T-cell (primary cell): ENCODE measurements around the gene ZNF423. TPM values are rescaled to one million over a fixed set of nuclear protein-coding genes. Genes with fewer than 3 reads are reported as not detected.

Experiments used
- ATAC-seq, 4 experiments: fragments of 200-7000 bp in 3 of 4; fragments of 150-1000 bp in 1 of 4; cut with Tn5 transposase; replicated peaks in 1 of 4; 1 replicate in 3 of 4; 2 replicates in 1 of 4; pipeline ENCODE4 v1.10.0; 2021; ENCODE audit warnings: moderate library complexity in 3 of 4, mild to moderate bottlenecking in 2 of 4, moderate number of reproducible peaks in 1 of 4
- CTCF ChIA-PET, 2 donors: fragments of 300-600 bp; sonication (Branson Sonifier 250); formaldehyde crosslinking; loops; one replicate each; lab custom pipeline; 2022; ENCODE audit warnings: antibody characterized with exemption in 2 of 2; lab: Charles Lee
- POLR2A ChIA-PET, 2 donors: fragments of 300-600 bp; sonication (Branson Sonifier 250); formaldehyde crosslinking; loops; one replicate each; lab custom pipeline; 2022; ENCODE audit warnings: antibody characterized with exemption in 2 of 2; lab: Charles Lee
- DNase-seq, 35 experiments: peaks; one replicate each; pipeline versions ENCODE4 v3.0.0 to v3.0.0-alpha.2; 2013 to 2023
- H3K27ac ChIP-seq: one replicate; pipeline ENCODE4 v1.5.1; 2013; ENCODE audit warnings: low read length
- H3K27me3 ChIP-seq, 2 experiments: replicated peaks in 1 of 2; 1 replicate in 1 of 2; 2 replicates in 1 of 2; pipeline versions ENCODE4 v1.6.1 to v1.7.0; 2013; ENCODE audit warnings: low read length in 1 of 2, mixed read lengths in 1 of 2; ENCODE audit not compliant: control insufficient read depth in 2 of 2, insufficient read depth in 2 of 2; ENCODE audit errors: extremely low read depth in 1 of 2
- H3K36me3 ChIP-seq, 2 donors: 1 replicate in 1 of 2; 2 replicates in 1 of 2; pipeline versions ENCODE4 v1.6.1 to v1.7.0; 2013; ENCODE audit warnings: low read length in 1 of 2; ENCODE audit not compliant: control insufficient read depth in 2 of 2, insufficient read depth in 1 of 2; ENCODE audit errors: extremely low read depth in 1 of 2
- H3K4me1 ChIP-seq, 2 experiments: 1 replicate in 1 of 2; 2 replicates in 1 of 2; pipeline versions ENCODE4 v1.6.1 to v1.7.0; 2013; ENCODE audit warnings: low read length in 2 of 2, mixed read lengths in 1 of 2; ENCODE audit not compliant: insufficient read depth in 2 of 2, control insufficient read depth in 1 of 2; ENCODE audit errors: extremely low read depth in 1 of 2
- H3K4me3 ChIP-seq, 2 donors: 1 replicate in 1 of 2; 2 replicates in 1 of 2; pipeline versions ENCODE4 v1.5.1 to v1.7.0; 2013; ENCODE audit warnings: mild to moderate bottlenecking in 2 of 2, low read length in 1 of 2, moderate library complexity in 1 of 2; ENCODE audit not compliant: control insufficient read depth in 1 of 2; ENCODE audit errors: extremely low read depth in 1 of 2
- H3K9me3 ChIP-seq: 2 replicates; pipeline ENCODE4 v1.7.0; 2013
- H3K27ac Mint-ChIP-seq, 2 donors: one replicate each; pipeline ENCODE4 v1.8.0; 2020 to 2021; ENCODE audit warnings: mild to moderate bottlenecking in 2 of 2, mixed read lengths in 2 of 2
- H3K27me3 Mint-ChIP-seq, 2 donors: one replicate each; pipeline ENCODE4 v1.8.0; 2021 to 2022; ENCODE audit warnings: mixed read lengths in 2 of 2
- H3K36me3 Mint-ChIP-seq: one replicate; pipeline ENCODE4 v1.8.0; 2021; ENCODE audit warnings: mixed read lengths
- H3K4me1 Mint-ChIP-seq, 3 donors: one replicate each; pipeline ENCODE4 v1.8.0; 2020 to 2022; ENCODE audit warnings: mixed read lengths in 3 of 3, mild to moderate bottlenecking in 1 of 3
- H3K4me3 Mint-ChIP-seq, 3 donors: one replicate each; pipeline ENCODE4 v1.8.0; 2020 to 2022; ENCODE audit warnings: mild to moderate bottlenecking in 3 of 3, mixed read lengths in 3 of 3, moderate library complexity in 3 of 3
- H3K9me3 Mint-ChIP-seq, 3 donors: one replicate each; pipeline ENCODE4 v1.8.0; 2020 to 2022; ENCODE audit warnings: mixed read lengths in 3 of 3
- WGBS: methylation state at CpG from one replicate; pipeline ENCODE4 v1.1.5; 2013; ENCODE audit warnings: missing lambda C conversion rate; ENCODE audit not compliant: insufficient coverage; 5-methylcytosine and 5-hydroxymethylcytosine counted together
- total RNA-seq, 35 experiments: library from RNA in 6 of 35; stranded (reverse) in 6 of 35; fragments of 120-200 nt in 1 of 35; gene quantifications; one replicate each; pipeline versions ENCODE4 v1.2.1 to v1.2.4 and lab custom pipeline; 2013 to 2026

Gene ZNF423
- total RNA-seq, 5 donors from 2014 or later (not counting 1 experiment from before 2014, with no cell fraction given), result 0.07 to 0.12 TPM; not detected in 3

- no peaks in the 10 kb centered on the region for H3K9me3 Mint-ChIP-seq
- H3K27ac Mint-ChIP-seq, result no peak overlapping the region
- H3K36me3 Mint-ChIP-seq, result no peaks in the 10 kb centered on the region
- Histone ChIP-seq H3K9me3 (no peaks in the 10 kb centered on the region), H3K27me3 (peaks cover 0 to 12% of the 10 kb centered on the region in 2 experiments), H3K36me3 (no peaks in the 10 kb centered on the region), H3K4me1 (no peaks in the 10 kb centered on the region), H3K4me3 (no peak overlapping the region), H3K27ac (no peak overlapping the region)
- WGBS, result 88% methylated on average over 1 of the region's 4 CpGs
- no peaks in the 10 kb centered on the region for H3K27me3 Mint-ChIP-seq
- ChIA-PET POLR2A (no interaction called here), CTCF (no interaction called here)
- H3K4me3 Mint-ChIP-seq, result no peak overlapping the region
- no peaks in the 10 kb centered on the region for H3K4me1 Mint-ChIP-seq
- no peak for ATAC-seq
- DNase-seq, result no peak
Observed at GRCh38 chr16:49632795-49633184, 223.1 kb downstream of the ZNF423 start.

GRCh38 chr16:49632086-49632794 lies 223.7 kb downstream of the ZNF423 start:
- Histone ChIP-seq H3K27ac (no peak overlapping the region), H3K27me3 (peaks cover 0 to 12% of the 10 kb centered on the region in 2 experiments), H3K36me3 (no peaks in the 10 kb centered on the region), H3K9me3 (no peaks in the 10 kb centered on the region), H3K4me3 (no peak overlapping the region), H3K4me1 (no peaks in the 10 kb centered on the region)
- Mint-ChIP-seq H3K4me3 (no peak overlapping the region), H3K36me3 (no peaks in the 10 kb centered on the region), H3K4me1 (no peaks in the 10 kb centered on the region), H3K27ac (no peak overlapping the region), H3K9me3 (no peaks in the 10 kb centered on the region), H3K27me3 (no peaks in the 10 kb centered on the region)
- ATAC-seq, result no peak
- WGBS, result 40% methylated on average over 8 of the region's 9 CpGs
- CTCF ChIA-PET, result no interaction called here
- DNase-seq, result no peak
- POLR2A ChIA-PET, result no interaction called here

GRCh38 chr16:49631187-49632041 lies 224.5 kb downstream of the ZNF423 start:
- H3K4me3 Mint-ChIP-seq, result no peak overlapping the region
- POLR2A ChIA-PET, result no interaction called here
- Histone ChIP-seq H3K27me3 (peaks cover 0 to 12% of the 10 kb centered on the region in 2 experiments), H3K27ac (no peak overlapping the region), H3K4me3 (no peak overlapping the region), H3K36me3 (no peaks in the 10 kb centered on the region), H3K4me1 (no peaks in the 10 kb centered on the region), H3K9me3 (no peaks in the 10 kb centered on the region)
- DNase-seq (no peak), ATAC-seq (no peak)
- CTCF ChIA-PET, result no interaction called here
- H3K4me1 Mint-ChIP-seq, result no peaks in the 10 kb centered on the region
- no peaks in the 10 kb centered on the region for H3K27me3 Mint-ChIP-seq
- no peaks in the 10 kb centered on the region for H3K36me3 Mint-ChIP-seq
- 33% methylated on average over 3 of the region's 5 CpGs for WGBS
- no peaks in the 10 kb centered on the region for H3K9me3 Mint-ChIP-seq
- H3K27ac Mint-ChIP-seq, result no peak overlapping the region

- Histone ChIP-seq H3K4me1 (no peaks in the 10 kb centered on the region), H3K27me3 (peaks cover 0 to 12% of the 10 kb centered on the region in 2 experiments), H3K36me3 (no peaks in the 10 kb centered on the region), H3K4me3 (no peak overlapping the region), H3K9me3 (no peaks in the 10 kb centered on the region), H3K27ac (no peak overlapping the region)
- Mint-ChIP-seq H3K4me3 (no peak overlapping the region), H3K27me3 (no peaks in the 10 kb centered on the region), H3K36me3 (no peaks in the 10 kb centered on the region), H3K4me1 (no peaks in the 10 kb centered on the region), H3K27ac (no peak overlapping the region), H3K9me3 (no peaks in the 10 kb centered on the region)
- DNase-seq (no peak), ATAC-seq (no peak)
- 92% methylated on average over 4 of the region's 4 CpGs for WGBS
- ChIA-PET POLR2A (no interaction called here), CTCF (no interaction called here)
Observed at GRCh38 chr16:49630783-49631182, 225.1 kb downstream of the ZNF423 start.

GRCh38 chr16:49629851-49630250 lies 226.1 kb downstream of the ZNF423 start:
- Mint-ChIP-seq H3K9me3 (no peaks in the 10 kb centered on the region), H3K27me3 (no peaks in the 10 kb centered on the region), H3K27ac (no peak overlapping the region), H3K36me3 (no peaks in the 10 kb centered on the region), H3K4me1 (no peaks in the 10 kb centered on the region), H3K4me3 (no peak overlapping the region)
- WGBS, result 89% methylated on average over 5 of the region's 7 CpGs
- Histone ChIP-seq H3K9me3 (no peaks in the 10 kb centered on the region), H3K27me3 (peaks cover 0 to 12% of the 10 kb centered on the region in 2 experiments), H3K4me3 (no peak overlapping the region), H3K4me1 (no peaks in the 10 kb centered on the region), H3K27ac (no peak overlapping the region), H3K36me3 (no peaks in the 10 kb centered on the region)
- POLR2A ChIA-PET, result no interaction called here
- CTCF ChIA-PET, result no interaction called here
- ATAC-seq (no peak), DNase-seq (no peak)

GRCh38 chr16:49628148-49628547 lies 227.8 kb downstream of the ZNF423 start:
- no peaks in the 10 kb centered on the region for H3K36me3 ChIP-seq
- no peaks in the 10 kb centered on the region for H3K4me1 Mint-ChIP-seq
- ChIA-PET CTCF (no interaction called here), POLR2A (no interaction called here)
- no peaks in the 10 kb centered on the region for H3K9me3 ChIP-seq
- H3K27me3 ChIP-seq, result peaks cover 0 to 6% of the 10 kb centered on the region in 2 experiments
- H3K9me3 Mint-ChIP-seq, result no peaks in the 10 kb centered on the region
- H3K27ac Mint-ChIP-seq, result no peak overlapping the region
- no peak overlapping the region for H3K4me3 ChIP-seq
- ATAC-seq, result no peak
- no peak overlapping the region for H3K27ac ChIP-seq
- no peaks in the 10 kb centered on the region for H3K36me3 Mint-ChIP-seq
- no peak for DNase-seq
- H3K4me1 ChIP-seq, result no peaks in the 10 kb centered on the region
- WGBS, result 88% methylated on average over 3 of the region's 3 CpGs
- H3K27me3 Mint-ChIP-seq, result no peaks in the 10 kb centered on the region
- H3K4me3 Mint-ChIP-seq, result no peak overlapping the region
